ENCODE data around the gene LIAS. TPM values are rescaled to one million over a fixed set of nuclear protein-coding genes. Genes with fewer than 3 reads are reported as not detected.

The LIAS gene
- total and polyA plus RNA-seq, 2 of the 13 experiments (the other 11 are each of a cell fraction or from before 2014, with no cell fraction given): 16.0 to 16.6 TPM

DNA sequence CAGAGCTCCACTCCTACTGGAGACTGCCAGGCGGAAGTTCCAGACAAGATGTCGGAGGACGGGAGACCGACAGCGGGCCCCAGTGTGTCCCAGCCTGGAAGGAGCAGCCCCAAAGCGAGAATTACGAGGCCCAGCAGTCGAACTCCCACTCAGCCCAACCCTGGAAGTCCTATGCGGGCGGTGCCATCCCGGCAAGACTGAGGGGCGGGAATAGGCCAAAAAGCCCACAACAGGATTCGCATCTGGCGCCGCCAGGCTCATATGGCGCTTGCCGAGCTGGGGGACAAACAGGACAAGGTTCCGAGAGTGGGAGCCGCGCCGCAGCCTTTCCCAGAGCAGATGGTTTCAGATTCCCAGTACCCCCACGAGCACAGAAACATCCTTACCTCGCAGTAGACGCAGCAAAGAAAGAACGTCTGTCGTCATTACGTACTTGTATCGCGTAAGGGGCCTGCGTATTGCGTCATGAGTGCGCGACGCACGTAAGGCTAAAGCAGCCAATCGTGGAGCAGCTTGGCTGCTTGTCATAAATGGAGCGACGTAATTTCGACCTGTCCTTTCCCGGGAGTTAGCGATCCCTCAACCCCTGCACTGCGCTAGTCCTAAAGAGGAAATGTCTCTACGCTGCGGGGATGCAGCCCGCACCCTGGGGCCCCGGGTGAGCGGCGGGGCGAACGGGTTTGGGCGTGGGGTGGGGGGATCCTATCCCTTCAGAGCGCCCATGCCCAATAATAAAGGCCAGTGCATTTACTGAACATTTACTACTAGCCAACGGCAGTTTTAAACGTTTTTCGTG is at the start of gene LIAS, which contains the start of gene RPL9 (continued):
- TF ChIP-seq, protein P1, sequence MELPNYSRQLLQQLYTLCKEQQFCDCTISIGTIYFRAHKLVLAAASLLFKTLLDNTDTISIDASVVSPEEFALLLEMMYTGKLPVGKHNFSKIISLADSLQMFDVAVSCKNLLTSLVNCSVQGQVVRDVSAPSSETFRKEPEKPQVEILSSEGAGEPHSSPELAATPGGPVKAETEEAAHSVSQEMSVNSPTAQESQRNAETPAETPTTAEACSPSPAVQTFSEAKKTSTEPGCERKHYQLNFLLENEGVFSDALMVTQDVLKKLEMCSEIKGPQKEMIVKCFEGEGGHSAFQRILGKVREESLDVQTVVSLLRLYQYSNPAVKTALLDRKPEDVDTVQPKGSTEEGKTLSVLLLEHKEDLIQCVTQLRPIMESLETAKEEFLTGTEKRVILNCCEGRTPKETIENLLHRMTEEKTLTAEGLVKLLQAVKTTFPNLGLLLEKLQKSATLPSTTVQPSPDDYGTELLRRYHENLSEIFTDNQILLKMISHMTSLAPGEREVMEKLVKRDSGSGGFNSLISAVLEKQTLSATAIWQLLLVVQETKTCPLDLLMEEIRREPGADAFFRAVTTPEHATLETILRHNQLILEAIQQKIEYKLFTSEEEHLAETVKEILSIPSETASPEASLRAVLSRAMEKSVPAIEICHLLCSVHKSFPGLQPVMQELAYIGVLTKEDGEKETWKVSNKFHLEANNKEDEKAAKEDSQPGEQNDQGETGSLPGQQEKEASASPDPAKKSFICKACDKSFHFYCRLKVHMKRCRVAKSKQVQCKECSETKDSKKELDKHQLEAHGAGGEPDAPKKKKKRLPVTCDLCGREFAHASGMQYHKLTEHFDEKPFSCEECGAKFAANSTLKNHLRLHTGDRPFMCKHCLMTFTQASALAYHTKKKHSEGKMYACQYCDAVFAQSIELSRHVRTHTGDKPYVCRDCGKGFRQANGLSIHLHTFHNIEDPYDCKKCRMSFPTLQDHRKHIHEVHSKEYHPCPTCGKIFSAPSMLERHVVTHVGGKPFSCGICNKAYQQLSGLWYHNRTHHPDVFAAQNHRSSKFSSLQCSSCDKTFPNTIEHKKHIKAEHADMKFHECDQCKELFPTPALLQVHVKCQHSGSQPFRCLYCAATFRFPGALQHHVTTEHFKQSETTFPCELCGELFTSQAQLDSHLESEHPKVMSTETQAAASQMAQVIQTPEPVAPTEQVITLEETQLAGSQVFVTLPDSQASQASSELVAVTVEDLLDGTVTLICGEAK (IDR thresholded peaks at IDR 0.05): no peak
- TF ChIP-seq, protein P1 (CRISPR knock-in tag; IDR thresholded peaks at IDR 0.05): peak; percentile 85
- TF ChIP-seq SIX1 (CRISPR knock-in tag; IDR thresholded peaks at IDR 0.05; ENCODE audit: borderline replicate concordance): peak; percentile 62
- 0 out of 2 replicates have a peak, but pooled peaks have one; percentile 49 for TF ChIP-seq MED13 (CRISPR knock-in tag; IDR thresholded peaks at IDR 0.05)
- peak; percentile 90 for TF ChIP-seq U2AF1 (optimal IDR thresholded peaks at IDR 0.05; ENCODE audit: low read depth, low read length)
- no peak for TF ChIP-seq HIC2 (CRISPR knock-in tag; IDR thresholded peaks at IDR 0.05; ENCODE audit: low read depth)
- no peak for TF ChIP-seq NCOA2 (CRISPR knock-in tag; IDR thresholded peaks at IDR 0.05)
- TF ChIP-seq, protein P2, sequence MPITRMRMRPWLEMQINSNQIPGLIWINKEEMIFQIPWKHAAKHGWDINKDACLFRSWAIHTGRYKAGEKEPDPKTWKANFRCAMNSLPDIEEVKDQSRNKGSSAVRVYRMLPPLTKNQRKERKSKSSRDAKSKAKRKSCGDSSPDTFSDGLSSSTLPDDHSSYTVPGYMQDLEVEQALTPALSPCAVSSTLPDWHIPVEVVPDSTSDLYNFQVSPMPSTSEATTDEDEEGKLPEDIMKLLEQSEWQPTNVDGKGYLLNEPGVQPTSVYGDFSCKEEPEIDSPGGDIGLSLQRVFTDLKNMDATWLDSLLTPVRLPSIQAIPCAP (CRISPR knock-in tag; IDR thresholded peaks at IDR 0.05; ENCODE audit: low read depth): 0 out of 2 replicates have a peak, but pooled peaks have one; percentile 67
- TF ChIP-seq MTF1 (CRISPR knock-in tag; IDR thresholded peaks at IDR 0.05): 0 out of 2 replicates have a peak, but pooled peaks have one; percentile 46
- peak; percentile 83 for TF ChIP-seq ZNF510 (CRISPR knock-in tag; IDR thresholded peaks at IDR 0.05; ENCODE audit: low read depth)
- TF ChIP-seq, protein P3, sequence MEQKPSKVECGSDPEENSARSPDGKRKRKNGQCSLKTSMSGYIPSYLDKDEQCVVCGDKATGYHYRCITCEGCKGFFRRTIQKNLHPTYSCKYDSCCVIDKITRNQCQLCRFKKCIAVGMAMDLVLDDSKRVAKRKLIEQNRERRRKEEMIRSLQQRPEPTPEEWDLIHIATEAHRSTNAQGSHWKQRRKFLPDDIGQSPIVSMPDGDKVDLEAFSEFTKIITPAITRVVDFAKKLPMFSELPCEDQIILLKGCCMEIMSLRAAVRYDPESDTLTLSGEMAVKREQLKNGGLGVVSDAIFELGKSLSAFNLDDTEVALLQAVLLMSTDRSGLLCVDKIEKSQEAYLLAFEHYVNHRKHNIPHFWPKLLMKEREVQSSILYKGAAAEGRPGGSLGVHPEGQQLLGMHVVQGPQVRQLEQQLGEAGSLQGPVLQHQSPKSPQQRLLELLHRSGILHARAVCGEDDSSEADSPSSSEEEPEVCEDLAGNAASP (CRISPR knock-in tag; IDR thresholded peaks at IDR 0.05; ENCODE audit: borderline replicate concordance): no peak
- TF ChIP-seq CHD4 (IDR thresholded peaks at IDR 0.05; ENCODE audit: borderline replicate concordance, low read length): no peak

All from HepG2 (cell line).